HepG2 (cell line): Measurements from ENCODE around the gene GPR148. TPM values are rescaled to one million over a fixed set of nuclear protein-coding genes. Genes with fewer than 3 reads are reported as not detected.

Experiments
- ATAC-seq: fragments of 200-7000 bp; cut with Tn5 transposase; 3 replicates; pipeline ENCODE4 v1.9.1; 2020; ENCODE audit warnings: mild to moderate bottlenecking, moderate library complexity
- BruUV-seq: library from RNA; stranded (reverse); fragments of 400-500 nt; replicated peaks from 2 replicates; lab custom pipeline; 2021; lab: Mats Ljungman, UMichigan
- CTCF ChIA-PET: fragments of 300-600 bp; formaldehyde crosslinking; extraction: SDS; loops from one replicate; lab custom pipeline; 2021; ENCODE audit warnings: low total read pairs, inconsistent platforms, low intra/inter-chr PET ratio; lab: Yijun Ruan, JAX
- POLR2A ChIA-PET: fragments of 350-600 bp; sonication (Branson Sonifier 250); formaldehyde crosslinking; loops from one replicate; lab custom pipeline; 2020; ENCODE audit warnings: antibody characterized with exemption, inconsistent platforms; lab: Yijun Ruan, JAX
- DNase-seq: peaks from one replicate; pipeline ENCODE4 v3.0.0-alpha.2; 2015; ENCODE audit warnings: low spot score
- FAIRE-seq: peaks from 3 replicates; lab custom pipeline; 2011; peaks lifted over from hg19 to GRCh38; lab: Jason Lieb, UNC
- H2AFZ ChIP-seq: one replicate; pipeline ENCODE4 v1.6.1; 2011; ENCODE audit warnings: low read length, inconsistent platforms
- H3K27ac ChIP-seq: fragments of 300-600 bp; 3 replicates; pipeline ENCODE4 v1.8.0; 2011; ENCODE audit warnings: mixed run types, mild to moderate bottlenecking, mixed read lengths, low read length, inconsistent platforms; ENCODE audit not compliant: insufficient read depth; ENCODE audit errors: extremely low read length
- H3K27me3 ChIP-seq, 2 experiments: fragments of 200-600 bp in 1 of 2; 2 replicates in 1 of 2; 3 replicates in 1 of 2; pipeline versions ENCODE4 v1.6.0 to v1.8.0; 2011; ENCODE audit warnings: low read length in 2 of 2, mild to moderate bottlenecking in 2 of 2, moderate library complexity in 2 of 2, inconsistent platforms in 1 of 2; ENCODE audit not compliant: insufficient read depth in 2 of 2, control insufficient read depth in 1 of 2
- H3K36me3 ChIP-seq, 2 experiments: fragments of 200-600 bp in 1 of 2; replicated peaks in 1 of 2; 2 replicates in 1 of 2; 3 replicates in 1 of 2; pipeline versions ENCODE4 v1.5.1 to v1.8.0; 2011; ENCODE audit warnings: low read length in 2 of 2, inconsistent platforms in 1 of 2; ENCODE audit not compliant: insufficient read depth in 2 of 2, control insufficient read depth in 1 of 2
- H3K4me1 ChIP-seq: 2 replicates; pipeline ENCODE4 v1.5.1; 2012; ENCODE audit warnings: low read length, inconsistent platforms; ENCODE audit not compliant: insufficient read depth
- H3K4me2 ChIP-seq: 2 replicates; pipeline ENCODE4 v1.6.0; 2011; ENCODE audit warnings: low read depth, low read length, inconsistent platforms
- H3K4me3 ChIP-seq, 3 experiments: fragments of 200-600 bp in 1 of 3; sonication (generic), shearing (Covaris generic) in 1 of 3; replicated peaks in 1 of 3; 2 replicates each; pipeline ENCODE4 v1.5.1; 2011 to 2016; ENCODE audit warnings: low read length in 3 of 3, inconsistent platforms in 2 of 3, low read depth in 2 of 3, mild to moderate bottlenecking in 2 of 3, control low read depth in 1 of 3, mixed read lengths in 1 of 3; ENCODE audit not compliant: insufficient read depth in 1 of 3
- H3K79me2 ChIP-seq: one replicate; pipeline ENCODE4 v1.6.1; 2011; ENCODE audit warnings: low read length, inconsistent platforms; ENCODE audit not compliant: insufficient read depth
- H3K9ac ChIP-seq: 2 replicates; pipeline ENCODE4 v1.6.0; 2011; ENCODE audit warnings: mild to moderate bottlenecking, low read depth, low read length, inconsistent platforms; ENCODE audit not compliant: insufficient read depth
- H3K9me3 ChIP-seq: 2 replicates; pipeline ENCODE4 v1.5.1; 2012; ENCODE audit warnings: mild to moderate bottlenecking, low read length
- H4K20me1 ChIP-seq: 2 replicates; pipeline ENCODE4 v1.6.0; 2011; ENCODE audit warnings: inconsistent platforms, mild to moderate bottlenecking, low read length, moderate library complexity; ENCODE audit not compliant: insufficient read depth
- ATF1 ChIP-seq: IDR thresholded peaks from 2 replicates; pipeline ENCODE4 v1.6.1; 2016; ENCODE audit warnings: mild to moderate bottlenecking, control low read depth
- CREB1 ChIP-seq, 2 experiments: fragments of 450-650 bp in 1 of 2; IDR thresholded peaks; 2 replicates each; pipeline ENCODE4 v1.6.1; 2016 to 2017; ENCODE audit warnings: control low read depth in 1 of 2, mild to moderate bottlenecking in 1 of 2, missing compliant biosample characterization in 1 of 2, missing genetic modification characterization in 1 of 2
- KAT7 ChIP-seq: IDR thresholded peaks from 2 replicates; pipeline ENCODE4 v1.6.1; 2018; ENCODE audit warnings: borderline replicate concordance, missing compliant biosample characterization
- KIAA2018 ChIP-seq: sonication (generic); formaldehyde crosslinking; IDR thresholded peaks from 2 replicates; pipeline ENCODE4 v1.5.0; 2020; ENCODE audit warnings: mild to moderate bottlenecking, missing genetic modification reagents, borderline replicate concordance
- NFE2L1 ChIP-seq: sonication (generic); formaldehyde crosslinking; IDR thresholded peaks from 2 replicates; pipeline ENCODE4 v1.4.0; 2020; ENCODE audit warnings: missing genetic modification reagents, mild to moderate bottlenecking, borderline replicate concordance
- POLR2AphosphoS5 ChIP-seq: IDR thresholded peaks from 2 replicates; pipeline ENCODE4 v1.6.1; 2012; ENCODE audit warnings: low read depth, low read length
- ZNF414 ChIP-seq: sonication (generic); formaldehyde crosslinking; IDR thresholded peaks from 2 replicates; pipeline ENCODE4 v1.5.0; 2020; ENCODE audit warnings: missing genetic modification reagents
- WGBS: methylation state at CpG from one replicate; pipeline ENCODE4 v1.1.6; 2017; ENCODE audit warnings: low lambda C conversion rate; 5-methylcytosine and 5-hydroxymethylcytosine counted together
- in situ Hi-C: cut with HindIII; loops from 2 replicates; pipeline ENCODE4 v1.10.0; 2017; ENCODE audit warnings: low pct_unique_long_range_greater_than_20kb; ENCODE audit not compliant: extremely low pct_ligation_motif_present
- intact Hi-C: fragments of 100-400 bp; cut with micrococcal nuclease; formaldehyde crosslinking; loops from one replicate; pipeline ENCODE4 v1.10.0; 2022; ENCODE audit not compliant: unreplicated experiment
- polyA plus RNA-seq, 8 experiments: library from polyadenylated mRNA; depleted of rRNA in 3 of 8; stranded (reverse) in 7 of 8; unstranded in 1 of 8; fragments of >200 nt; fragmentation: Illumina TruSeq in 4 of 8; extraction: Trizol in 4 of 8; gene quantifications; 2 replicates each; pipeline versions ENCODE4 v1.2.1 to v1.2.3, GENCODE V29; 2011 to 2016; ENCODE audit warnings: low read depth in 4 of 8, missing spikeins in 1 of 8, mixed read lengths in 1 of 8; ENCODE audit not compliant: insufficient read depth in 1 of 8
- total RNA-seq, 5 experiments: library from RNA; depleted of rRNA; stranded (reverse); fragments of >200 nt; fragmentation: Illumina TruSeq; extraction: Trizol; gene quantifications; 2 replicates each; pipeline ENCODE4 v1.2.3, GENCODE V29; 2016; ENCODE audit warnings: low read depth in 1 of 5
- TF ChIP-seq, protein P1 (sequence below): sonication (generic); formaldehyde crosslinking; IDR thresholded peaks from 2 replicates; pipeline ENCODE4 v1.4.0; 2020; ENCODE audit warnings: mild to moderate bottlenecking, missing genetic modification reagents

Gene GPR148
- total and polyA plus RNA-seq, 2 of the 13 experiments (the other 11 are each of a cell fraction or from before 2014, with no cell fraction given) = not detected

- no peak for TF ChIP-seq KIAA2018 (CRISPR knock-in tag)
- TF ChIP-seq, all 625 proteins: peak for 0
These were observed 8.8 kb upstream of the GPR148 start (continued) for GRCh38 chr2:130720036-130720435.

DNA sequence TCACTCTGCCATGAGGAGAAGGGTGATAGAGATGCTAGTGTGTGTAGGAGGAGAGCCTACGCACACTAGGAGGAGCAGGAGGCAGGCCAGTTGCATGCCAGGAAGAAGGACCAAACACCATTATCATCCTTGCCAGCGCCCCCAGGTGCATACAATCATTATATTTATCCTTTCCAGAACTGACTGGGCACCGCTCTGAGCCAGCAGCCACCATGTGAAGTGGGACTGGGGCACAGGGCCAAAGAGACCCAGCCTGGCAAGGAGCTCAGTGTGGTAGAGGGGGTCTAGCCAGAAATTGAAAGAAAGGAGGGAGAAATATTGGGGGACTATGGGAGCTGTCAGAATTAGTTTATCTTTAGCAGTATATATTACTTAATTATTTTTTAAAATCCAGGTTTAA lies 8.3 kb upstream of the GPR148 start:
- H3K4me1 ChIP-seq = no peaks in the 10 kb centered on the region
- no peak overlapping the region for H2AFZ ChIP-seq
- in situ Hi-C loops (no loop called here), intact Hi-C loops (no loop called here)
- no peak overlapping the region for H3K4me3 ChIP-seq
- no peak overlapping the region for H3K9ac ChIP-seq
- no TSS peak for BruUV-seq
- CTCF ChIA-PET = no interaction called here
- H3K4me2 ChIP-seq = no peak overlapping the region
- no peak overlapping the region for H3K27ac ChIP-seq
- DNase-seq (no peak), ATAC-seq (no peak), FAIRE-seq (no peak)
- no peaks in the 10 kb centered on the region for H4K20me1 ChIP-seq
- WGBS = 59% methylated on average over 3 of the region's 3 CpGs
- H3K36me3 ChIP-seq = no peaks in the 10 kb centered on the region
- TF ChIP-seq KAT7 (CRISPR knock-in tag) (no peak), ZNF414 (CRISPR knock-in tag) (no peak), NFE2L1 (CRISPR knock-in tag) (no peak), POLR2AphosphoS5 (no peak), CREB1 (IDR thresholded peaks at IDR 0.05) (no peak), CREB1 (CRISPR knock-in tag; IDR thresholded peaks at IDR 0.05) (no peak), ATF1 (CRISPR knock-in tag) (no peak)
- TF ChIP-seq, protein P1, sequence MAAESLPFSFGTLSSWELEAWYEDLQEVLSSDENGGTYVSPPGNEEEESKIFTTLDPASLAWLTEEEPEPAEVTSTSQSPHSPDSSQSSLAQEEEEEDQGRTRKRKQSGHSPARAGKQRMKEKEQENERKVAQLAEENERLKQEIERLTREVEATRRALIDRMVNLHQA (CRISPR knock-in tag) = no peak
- no peaks in the 10 kb centered on the region for H3K9me3 ChIP-seq
- H3K27me3 ChIP-seq = no peaks in the 10 kb centered on the region
- POLR2A ChIA-PET = no interaction called here
- no peaks in the 10 kb centered on the region for H3K79me2 ChIP-seq
